Measurements from ENCODE around the gene URM1.

DNA sequence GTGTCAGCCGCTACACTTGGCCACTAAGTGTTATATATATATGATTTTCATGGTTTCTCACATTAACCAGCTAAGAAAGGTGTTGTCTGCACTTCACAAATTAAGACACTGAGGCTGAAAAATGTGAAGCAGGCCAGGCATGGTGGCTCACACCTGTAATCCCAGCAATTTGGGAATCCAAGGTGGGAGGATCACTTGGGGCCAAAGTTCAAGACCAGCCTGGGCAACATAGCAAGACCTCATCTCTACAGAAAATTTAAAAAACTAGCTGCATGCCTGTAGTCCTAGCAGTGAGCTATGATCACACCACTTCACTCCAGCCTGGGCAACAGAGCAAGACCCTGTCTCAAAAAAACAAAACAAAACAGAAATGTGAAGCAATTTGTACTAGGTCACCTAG is 46.8 kb upstream of the URM1 start:
- TF ChIP-seq EP300 (IDR thresholded peaks at IDR 0.05; ENCODE audit: low read depth): no peak
- TF ChIP-seq, protein P1, sequence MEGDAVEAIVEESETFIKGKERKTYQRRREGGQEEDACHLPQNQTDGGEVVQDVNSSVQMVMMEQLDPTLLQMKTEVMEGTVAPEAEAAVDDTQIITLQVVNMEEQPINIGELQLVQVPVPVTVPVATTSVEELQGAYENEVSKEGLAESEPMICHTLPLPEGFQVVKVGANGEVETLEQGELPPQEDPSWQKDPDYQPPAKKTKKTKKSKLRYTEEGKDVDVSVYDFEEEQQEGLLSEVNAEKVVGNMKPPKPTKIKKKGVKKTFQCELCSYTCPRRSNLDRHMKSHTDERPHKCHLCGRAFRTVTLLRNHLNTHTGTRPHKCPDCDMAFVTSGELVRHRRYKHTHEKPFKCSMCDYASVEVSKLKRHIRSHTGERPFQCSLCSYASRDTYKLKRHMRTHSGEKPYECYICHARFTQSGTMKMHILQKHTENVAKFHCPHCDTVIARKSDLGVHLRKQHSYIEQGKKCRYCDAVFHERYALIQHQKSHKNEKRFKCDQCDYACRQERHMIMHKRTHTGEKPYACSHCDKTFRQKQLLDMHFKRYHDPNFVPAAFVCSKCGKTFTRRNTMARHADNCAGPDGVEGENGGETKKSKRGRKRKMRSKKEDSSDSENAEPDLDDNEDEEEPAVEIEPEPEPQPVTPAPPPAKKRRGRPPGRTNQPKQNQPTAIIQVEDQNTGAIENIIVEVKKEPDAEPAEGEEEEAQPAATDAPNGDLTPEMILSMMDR (IDR thresholded peaks at IDR 0.05): no peak

Data from transverse colon (tissue), 3 donors.